Progenitor cell of endocrine pancreas (in vitro differentiated cells): ENCODE measurements around the gene WDR44. TPM values are rescaled to one million over a fixed set of nuclear protein-coding genes. Genes with fewer than 3 reads are reported as not detected.
"Not testable (repeated sequence)": the region's sequence is repeated elsewhere in the genome, so short reads cannot be mapped to it uniquely, and the experiment has no call there.

Experiments used
- DNase-seq: peaks from one replicate; pipeline ENCODE4 v3.0.0; 2021; ENCODE audit warnings: low spot score; ENCODE audit not compliant: unreplicated experiment
- H3K27ac Mint-ChIP-seq: 2 replicates; pipeline ENCODE4 v1.8.0; 2021; ENCODE audit warnings: mild to moderate bottlenecking, moderate library complexity, mixed read lengths
- H3K27me3 Mint-ChIP-seq: 2 replicates; pipeline ENCODE4 v1.8.0; 2021; ENCODE audit warnings: mixed read lengths
- H3K36me3 Mint-ChIP-seq: 2 replicates; pipeline ENCODE4 v1.8.0; 2022; ENCODE audit warnings: mixed read lengths; ENCODE audit not compliant: insufficient read depth
- H3K4me1 Mint-ChIP-seq: 2 replicates; pipeline ENCODE4 v1.8.0; 2021; ENCODE audit warnings: low read depth, mixed read lengths
- H3K4me3 Mint-ChIP-seq: 2 replicates; pipeline ENCODE4 v1.8.0; 2021; ENCODE audit warnings: low read depth, mild to moderate bottlenecking, moderate library complexity, mixed read lengths
- H3K9me3 Mint-ChIP-seq: 2 replicates; pipeline ENCODE4 v1.8.0; 2021; ENCODE audit warnings: low read depth, mixed read lengths
- CTCF ChIP-seq: fragments of 200-600 bp; sonication (generic); IDR thresholded peaks from one replicate; pipeline ENCODE4 v1.5.0; 2021; ENCODE audit warnings: antibody characterized with exemption, mild to moderate bottlenecking; ENCODE audit not compliant: unreplicated experiment
- total RNA-seq: library from RNA; stranded (reverse); gene quantifications from 2 replicates; pipeline ENCODE4 v1.2.1, GENCODE V29; 2021

The WDR44 gene
- total RNA-seq, 1 donor from 2014 or later, result 11.8 TPM

GRCh38 chrX:118448273-118448783 is 102.4 kb downstream of the WDR44 start:
- Mint-ChIP-seq H3K27ac (no peak overlapping the region), H3K27me3 (no peaks in the 10 kb centered on the region), H3K4me1 (no peaks in the 10 kb centered on the region), H3K9me3 (peaks cover 8% of the 10 kb centered on the region), H3K4me3 (no peak overlapping the region), H3K36me3 (peaks cover 6% of the 10 kb centered on the region)
- no peak for DNase-seq
- no peak for TF ChIP-seq CTCF

GRCh38 chrX:118455013-118455412 is 109.1 kb downstream of the WDR44 start:
- no peak for DNase-seq
- H3K4me1 Mint-ChIP-seq, result no peaks in the 10 kb centered on the region
- no peak overlapping the region for H3K4me3 Mint-ChIP-seq
- TF ChIP-seq CTCF, result no peak
- H3K27me3 Mint-ChIP-seq, result no peaks in the 10 kb centered on the region
- peaks cover 10% of the 10 kb centered on the region for H3K9me3 Mint-ChIP-seq
- peaks cover 6% of the 10 kb centered on the region for H3K36me3 Mint-ChIP-seq
- no peak overlapping the region for H3K27ac Mint-ChIP-seq

GRCh38 chrX:118459494-118459893 is 113.6 kb downstream of the WDR44 start:
- H3K36me3 Mint-ChIP-seq, result no peaks in the 10 kb centered on the region
- peaks cover 7% of the 10 kb centered on the region for H3K9me3 Mint-ChIP-seq
- no peak for DNase-seq
- H3K4me3 Mint-ChIP-seq, result no peak overlapping the region
- H3K27me3 Mint-ChIP-seq, result no peaks in the 10 kb centered on the region
- TF ChIP-seq CTCF, result peak; percentile 58
- no peak overlapping the region for H3K27ac Mint-ChIP-seq
- no peaks in the 10 kb centered on the region for H3K4me1 Mint-ChIP-seq

- DNase-seq, result no peak
- Mint-ChIP-seq H3K9me3 (no peaks in the 10 kb centered on the region), H3K36me3 (no peaks in the 10 kb centered on the region), H3K27ac (no peak overlapping the region), H3K4me1 (no peaks in the 10 kb centered on the region), H3K4me3 (no peak overlapping the region), H3K27me3 (no peaks in the 10 kb centered on the region)
- no peak for TF ChIP-seq CTCF
Observed at GRCh38 chrX:118464501-118464900, 118.6 kb downstream of the WDR44 start.

- peaks cover 10% of the 10 kb centered on the region for H3K9me3 Mint-ChIP-seq
- H3K4me1 Mint-ChIP-seq, result no peaks in the 10 kb centered on the region
- no peak for DNase-seq
Observed at GRCh38 chrX:118468122-118468521, 122.2 kb downstream of the WDR44 start.

GRCh38 chrX:118470721-118471347 is 124.9 kb downstream of the WDR44 start:
- H3K27ac Mint-ChIP-seq, H3K36me3 Mint-ChIP-seq, H3K4me3 Mint-ChIP-seq, H3K4me1 Mint-ChIP-seq, H3K27me3 Mint-ChIP-seq, DNase-seq: not testable (repeated sequence)
- peaks cover 13% of the 10 kb centered on the region for H3K9me3 Mint-ChIP-seq

More at GRCh38 chrX:118468122-118468521, 122.2 kb downstream of the WDR44 start:
- no peaks in the 10 kb centered on the region for H3K27me3 Mint-ChIP-seq
- H3K27ac Mint-ChIP-seq, result no peak overlapping the region
- no peak for TF ChIP-seq CTCF
- no peaks in the 10 kb centered on the region for H3K36me3 Mint-ChIP-seq
- H3K4me3 Mint-ChIP-seq, result no peak overlapping the region
